ENCODE data around the gene MED9. TPM values are rescaled to one million over a fixed set of nuclear protein-coding genes. Genes with fewer than 3 reads are reported as not detected.

The MED9 gene
- polyA plus RNA-seq, 1 of the 3 experiments (the other 2 are of a cell fraction): 10.1 TPM

GRCh38 chr17:17496189-17497064 lies 19.6 kb downstream of the MED9 start, which contains the start of gene RASD1:
RASD1 (minus strand) TSS chr17:17496395; CDS start chr17:17496181, 214 bp downstream.
- Histone ChIP-seq H3K36me3 (replicated peaks in 1 of 2; ENCODE audit: control insufficient read depth in 1 of 2, insufficient read depth in 2 of 2, low read length in 1 of 2) (peaks cover 0 to 13% of the 10 kb centered on the region in 2 experiments), H3K4me3 (ENCODE audit: low read depth in 2 of 2, low read length in 1 of 2) (peak within 1 kb of the TSS; percentile 63 to 76), H3K4me2 (peak within 1 kb of the TSS; percentile 100), H3K9me3 (no peaks in the 10 kb centered on the region), H3K9ac (peak within 1 kb of the TSS; percentile 51; the same call in 1 of the 2 replicates), H3K79me2 (ENCODE audit: insufficient read depth) (no peaks in the 10 kb centered on the region), H3K9me2 (no peaks in the 10 kb centered on the region), H4K20me1 (ENCODE audit: insufficient read depth) (no peaks in the 10 kb centered on the region), H3K4me1 (ENCODE audit: control insufficient read depth in 1 of 2, insufficient read depth in 2 of 2, low read depth in 1 of 2, low read length in 1 of 2) (peaks cover 0 to 7% of the 10 kb centered on the region in 2 experiments; a peak in 1 of 4 replicates), H3K27ac (ENCODE audit: low read depth in 2 of 2, low read length in 1 of 2) (peak within 1 kb of the TSS; percentile 44 to 60; a peak in 3 of 4 replicates), H3F3A (replicated peaks; ENCODE audit: insufficient read depth) (no peaks in the 10 kb centered on the region), H2AFZ (ENCODE audit: low read depth) (peak within 1 kb of the TSS; percentile 85; the same call in 1 of the 2 replicates), H3K27me3 (ENCODE audit: insufficient read depth) (no peaks in the 10 kb centered on the region)
- TF ChIP-seq CTCF (IDR thresholded peaks at IDR 0.05): peak; percentile 75
- 0 out of 2 replicates have a peak, but pooled peaks have one; percentile 14 for TF ChIP-seq MXI1 (IDR thresholded peaks at IDR 0.05; ENCODE audit: low read depth, low read length)
- TF ChIP-seq SIN3A (IDR thresholded peaks at IDR 0.05; ENCODE audit: borderline replicate concordance, low read depth, low read length): no peak
- TF ChIP-seq SMC3 (IDR thresholded peaks at IDR 0.05; ENCODE audit: low read depth, low read length): peak; percentile 94
- no peak for TF ChIP-seq MEF2A (IDR thresholded peaks at IDR 0.05; ENCODE audit: borderline replicate concordance, low read depth)
- TF ChIP-seq POLR2AphosphoS5 (IDR thresholded peaks at IDR 0.05; ENCODE audit: low read depth, low read length): peak; percentile 72
- TF ChIP-seq TAF1 (IDR thresholded peaks at IDR 0.05; ENCODE audit: borderline replicate concordance, low read depth, low read length): peak; percentile 60; the same call in 1 of the 2 replicates
- peak; percentile 14; the same call in 1 of the 2 replicates for TF ChIP-seq MAX (IDR thresholded peaks at IDR 0.05; ENCODE audit: low read depth)
- TF ChIP-seq RAD21 (IDR thresholded peaks at IDR 0.05; ENCODE audit: low read length): peak; percentile 78
- CTCF ChIA-PET: interaction anchor here (0.6 to 6.7 kb wide), 57 partner anchors 10 to 618 kb away, joined by 3 to 185 read pairs (median 6); partner anchors contain the start of gene PEMT
- WGBS (ENCODE audit: low lambda C conversion rate): 2% methylated on average over 42 of the region's 93 CpGs
- peak; percentile 98 for DNase-seq
- POLR2A ChIA-PET: interaction anchor here (0.6 to 2.7 kb wide), 14 partner anchors 19 to 145 kb away, joined by 3 to 14 read pairs (median 5); no protein-coding TSS in a partner anchor

- DNase-seq: no peak
- no peak overlapping the region for H3K27ac ChIP-seq (ENCODE audit: low read depth in 2 of 2, low read length in 1 of 2)
- H3K9ac ChIP-seq: no peak overlapping the region
- H3K9me3 ChIP-seq: no peaks in the 10 kb centered on the region
- H3F3A ChIP-seq (replicated peaks; ENCODE audit: insufficient read depth): no peaks in the 10 kb centered on the region
- peaks cover 0 to 6% of the 10 kb centered on the region in 2 experiments for H3K36me3 ChIP-seq (replicated peaks in 1 of 2; ENCODE audit: control insufficient read depth in 1 of 2, insufficient read depth in 2 of 2, low read length in 1 of 2)
- ChIA-PET CTCF (interaction anchor here (0.6 to 6.7 kb wide), 56 partner anchors 9 to 196 kb away, joined by 3 to 185 read pairs (median 6); partner anchors contain the start of gene PEMT), POLR2A (interaction anchor here (0.6 to 2.7 kb wide), 11 partner anchors 18 to 145 kb away, joined by 3 to 14 read pairs (median 5); no protein-coding TSS in a partner anchor)
- peak overlapping the region; percentile 100 for H3K4me2 ChIP-seq
- WGBS (ENCODE audit: low lambda C conversion rate): 65% methylated on average over 8 of the region's 19 CpGs
- H4K20me1 ChIP-seq (ENCODE audit: insufficient read depth): no peaks in the 10 kb centered on the region
- H3K27me3 ChIP-seq (ENCODE audit: insufficient read depth): no peaks in the 10 kb centered on the region
- H2AFZ ChIP-seq (ENCODE audit: low read depth): no peak overlapping the region
- TF ChIP-seq MXI1 (IDR thresholded peaks at IDR 0.05; ENCODE audit: low read depth, low read length) (0 out of 2 replicates have a peak, but pooled peaks have one; percentile 1), FOXJ3 (CRISPR knock-in tag; IDR thresholded peaks at IDR 0.05) (no peak), REST (IDR thresholded peaks at IDR 0.05; ENCODE audit: low read depth, low read length) (no peak), TCF12 (IDR thresholded peaks at IDR 0.05) (no peak)
- H3K79me2 ChIP-seq (ENCODE audit: insufficient read depth): no peaks in the 10 kb centered on the region
- peaks cover 0 to 7% of the 10 kb centered on the region in 2 experiments; a peak in 1 of 4 replicates for H3K4me1 ChIP-seq (ENCODE audit: control insufficient read depth in 1 of 2, insufficient read depth in 2 of 2, low read depth in 1 of 2, low read length in 1 of 2)
- no peaks in the 10 kb centered on the region for H3K9me2 ChIP-seq
- peak overlapping the region; percentile 63 to 76; a peak in 3 of 4 replicates for H3K4me3 ChIP-seq (ENCODE audit: low read depth in 2 of 2, low read length in 1 of 2)
These were observed 20.5 kb downstream of the MED9 start for GRCh38 chr17:17497065-17497844.
